COLO829 (cell line): ENCODE results near the gene PPP3R1.

Source experiments
- DNase-seq: peaks from one replicate; pipeline ENCODE4 v3.0.0; 2012; ENCODE audit warnings: low spot score

PPP3R1 gene

GRCh38 chr2:68256093-68256450 is 3.7 kb upstream of the PPP3R1 start:
- no peak for DNase-seq

DNA sequence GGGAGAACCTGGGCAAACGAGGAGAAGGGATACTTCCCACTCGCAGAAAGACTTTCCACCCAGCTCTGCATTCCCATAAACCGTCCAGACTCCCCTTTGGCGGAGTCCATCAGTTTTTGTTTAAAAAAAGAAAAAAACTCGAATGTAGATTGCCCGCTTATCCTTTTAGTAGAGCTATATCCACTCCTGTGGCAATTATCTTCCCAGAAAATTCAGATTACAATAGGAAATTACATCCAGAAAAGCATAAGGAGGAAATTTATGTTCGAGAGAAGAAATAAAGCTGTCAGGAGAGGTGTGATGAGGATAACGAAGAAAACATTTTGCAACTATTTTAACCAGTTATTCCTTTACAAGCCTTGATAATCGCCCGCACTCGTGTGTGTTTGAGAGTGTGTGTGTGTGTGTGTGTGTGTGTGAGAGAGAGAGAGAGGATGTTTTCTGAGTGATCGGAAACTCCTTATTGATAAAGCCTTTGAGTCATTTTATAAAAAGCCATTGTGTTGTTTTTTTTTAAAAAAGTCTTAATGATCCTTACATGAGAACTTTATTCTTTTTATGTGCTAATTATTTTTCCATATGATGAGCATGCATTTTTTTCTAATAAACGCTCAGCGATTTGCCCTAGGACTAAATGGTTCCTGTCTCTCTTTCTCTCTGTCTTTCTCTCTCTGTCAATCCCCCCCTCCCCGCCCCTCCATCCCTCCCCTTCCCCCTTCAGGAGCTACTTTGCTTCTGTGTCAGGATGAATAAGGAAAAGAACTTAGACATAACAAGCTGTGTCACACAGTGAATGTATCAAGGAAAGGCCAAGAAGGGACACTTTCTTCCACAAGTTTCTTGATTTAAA is 1.1 kb upstream of the PPP3R1 start:
- no peak for DNase-seq

DNA sequence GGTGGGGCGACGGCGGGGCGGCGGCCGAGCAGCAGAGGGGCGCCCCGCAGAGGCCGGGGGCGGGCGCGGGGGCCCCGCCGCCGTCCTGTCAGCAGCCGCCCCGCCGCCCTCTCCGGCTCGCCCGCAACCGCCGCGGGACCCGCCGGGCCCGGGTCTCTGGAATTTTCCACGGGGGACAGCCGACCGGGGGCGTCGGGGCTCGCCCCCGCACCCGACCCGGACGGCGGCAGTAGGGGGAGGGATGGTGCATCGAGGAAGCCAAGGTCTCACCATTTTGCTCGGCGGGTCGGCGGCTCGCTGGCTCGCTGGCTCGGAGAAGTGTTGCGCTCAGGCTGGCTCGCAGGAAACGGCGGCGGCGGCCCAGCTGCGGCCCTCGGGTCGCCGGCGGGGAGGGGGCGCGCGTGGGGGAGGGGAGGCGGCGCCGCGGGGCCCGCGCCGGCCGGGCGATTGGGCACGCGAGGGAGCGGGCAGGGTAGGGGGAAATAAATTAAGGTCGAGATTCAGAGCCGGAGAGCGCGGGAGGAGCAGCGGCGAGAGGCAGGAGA is 405 bp downstream of the PPP3R1 start:
- no peak for DNase-seq

DNA sequence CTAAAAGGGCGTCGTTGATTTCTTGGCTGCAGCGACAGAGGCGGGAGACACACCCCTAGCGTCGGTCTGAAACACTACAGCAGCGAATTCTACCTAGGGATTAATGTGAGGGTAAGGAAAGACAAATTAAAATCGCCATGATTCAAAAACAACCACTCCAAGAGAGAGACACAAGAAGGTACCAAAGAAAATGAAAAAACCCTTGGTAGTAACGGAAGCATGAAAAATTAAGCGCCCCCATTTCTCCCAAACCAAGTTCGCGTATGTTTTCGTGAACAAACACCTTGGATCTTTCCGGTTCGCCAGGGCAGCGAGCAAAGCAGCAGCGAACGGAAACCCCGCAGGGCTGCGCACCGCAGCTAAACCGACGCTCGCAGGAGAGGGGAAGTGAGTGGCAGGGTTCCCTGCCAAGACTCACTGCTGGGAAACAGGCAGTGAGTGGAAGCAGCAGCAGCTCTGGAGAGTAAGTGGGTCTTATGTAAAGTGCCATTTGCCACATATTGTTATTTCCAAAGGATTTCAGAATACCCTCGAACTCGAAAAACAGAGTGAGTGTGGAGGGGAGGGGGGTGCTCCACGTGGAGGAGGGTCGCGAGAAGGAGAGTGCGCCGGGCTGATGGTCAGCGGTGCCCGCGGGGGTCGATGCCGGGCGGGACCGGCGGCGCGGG is 1.0 kb downstream of the PPP3R1 start:
- peak; percentile 56 for DNase-seq

- DNase-seq = no peak
These were observed 1.6 kb downstream of the PPP3R1 start for GRCh38 chr2:68250652-68251186.

GRCh38 chr2:68250196-68250595 is 2.1 kb downstream of the PPP3R1 start:
- DNase-seq = no peak

- DNase-seq = no peak
These were observed 3.5 kb downstream of the PPP3R1 start for GRCh38 chr2:68248806-68249205.

GRCh38 chr2:68248361-68248760 is 4.0 kb downstream of the PPP3R1 start:
- no peak for DNase-seq

- DNase-seq = no peak
These were observed 5.9 kb downstream of the PPP3R1 start for GRCh38 chr2:68246396-68246795.

- DNase-seq = no peak
These were observed 6.7 kb downstream of the PPP3R1 start for GRCh38 chr2:68245672-68246071.

GRCh38 chr2:68245066-68245465 is 7.3 kb downstream of the PPP3R1 start:
- no peak for DNase-seq

GRCh38 chr2:68244456-68244855 is 7.9 kb downstream of the PPP3R1 start:
- no peak for DNase-seq

DNA sequence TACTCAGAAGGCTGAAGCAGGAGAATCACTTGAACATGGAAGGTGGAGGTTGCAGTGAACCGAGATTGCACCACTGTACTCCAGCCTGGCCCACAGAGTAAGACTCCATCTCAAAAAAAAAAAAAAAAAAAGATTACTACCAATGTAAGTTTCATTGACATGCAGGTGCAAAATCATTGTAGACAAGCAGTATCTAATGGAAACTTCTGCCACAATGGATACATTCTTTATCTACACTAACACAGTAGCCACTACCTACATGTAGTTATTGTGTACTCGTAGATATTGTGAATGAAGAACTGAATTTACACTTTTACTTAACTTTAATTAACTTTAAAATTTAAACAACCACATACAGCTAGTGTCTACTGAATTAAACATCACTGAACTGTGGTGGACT is 10.6 kb downstream of the PPP3R1 start:
- DNase-seq = no peak

DNA sequence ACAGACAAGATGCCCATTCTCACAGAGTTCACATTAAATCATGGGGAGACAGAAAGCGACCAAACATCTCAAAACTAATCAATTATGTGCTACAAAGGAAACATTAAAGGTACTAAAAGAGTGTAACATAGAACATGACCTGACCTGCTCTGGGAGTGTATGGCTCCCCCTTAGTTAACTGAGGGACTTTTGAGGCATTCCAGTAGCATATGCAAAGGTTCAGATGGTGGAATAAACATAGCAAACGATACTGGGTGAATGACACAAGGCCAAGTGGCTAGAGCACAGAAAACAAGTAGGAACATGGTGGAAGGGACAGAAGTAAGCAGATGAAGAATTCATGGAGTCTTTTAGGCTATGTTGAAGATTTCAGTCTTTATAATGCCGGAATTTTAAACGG is 11.9 kb downstream of the PPP3R1 start:
- no peak for DNase-seq

GRCh38 chr2:68238955-68239822 is 13.1 kb downstream of the PPP3R1 start:
- no peak for DNase-seq

DNA sequence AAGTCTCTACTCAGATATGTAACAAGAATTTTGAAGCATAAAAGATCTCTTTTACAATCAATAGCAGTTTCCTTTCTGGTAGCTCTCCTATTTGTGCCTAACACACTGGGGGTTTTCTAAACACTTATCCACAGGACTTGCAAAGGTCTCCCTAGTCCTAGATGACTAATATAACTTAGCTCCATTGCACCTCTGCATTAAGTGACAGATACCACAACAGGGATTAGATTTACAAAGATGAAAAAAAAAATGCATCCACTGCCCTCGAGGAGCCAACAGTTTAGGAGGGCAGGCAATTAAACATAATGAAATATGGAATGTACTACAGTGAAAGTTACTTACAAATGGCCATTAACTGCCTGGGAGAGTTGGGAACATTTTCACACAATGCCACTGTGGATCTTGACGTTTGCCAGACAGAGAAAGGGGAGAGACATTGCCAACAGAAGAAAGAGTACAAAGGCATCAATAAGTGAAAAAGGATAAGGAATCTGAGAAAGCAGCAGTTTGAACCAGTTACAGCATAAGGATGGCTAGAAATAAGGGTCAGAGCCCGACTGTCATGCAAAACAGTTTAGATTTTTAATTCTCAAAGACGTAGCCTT is 14.3 kb downstream of the PPP3R1 start:
- DNase-seq = no peak

GRCh38 chr2:68237404-68237803 is 14.9 kb downstream of the PPP3R1 start:
- no peak for DNase-seq

DNA sequence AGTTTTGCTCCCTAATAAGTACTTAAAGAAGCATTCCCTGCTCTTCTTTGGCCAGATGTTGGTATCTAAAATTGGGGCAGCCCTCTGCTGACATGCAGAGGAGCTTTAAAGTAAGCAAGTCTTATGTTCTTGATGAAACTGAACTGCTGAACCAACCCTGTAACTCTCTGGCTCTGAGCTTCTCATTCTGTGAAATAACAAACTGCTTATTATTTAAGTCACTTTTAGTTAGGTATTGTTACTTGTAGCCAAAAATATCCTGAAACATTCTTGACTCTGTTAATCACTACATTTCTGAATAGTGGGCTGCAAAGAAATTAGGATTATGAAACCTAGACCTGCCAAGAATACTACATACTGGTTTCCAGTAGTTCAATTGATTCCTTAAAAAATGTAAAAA is 15.5 kb downstream of the PPP3R1 start:
- DNase-seq = no peak

- DNase-seq = no peak
These were observed 16.1 kb downstream of the PPP3R1 start for GRCh38 chr2:68236103-68236734.

- no peak for DNase-seq
These were observed 17.2 kb downstream of the PPP3R1 start for GRCh38 chr2:68235090-68235489.

DNA sequence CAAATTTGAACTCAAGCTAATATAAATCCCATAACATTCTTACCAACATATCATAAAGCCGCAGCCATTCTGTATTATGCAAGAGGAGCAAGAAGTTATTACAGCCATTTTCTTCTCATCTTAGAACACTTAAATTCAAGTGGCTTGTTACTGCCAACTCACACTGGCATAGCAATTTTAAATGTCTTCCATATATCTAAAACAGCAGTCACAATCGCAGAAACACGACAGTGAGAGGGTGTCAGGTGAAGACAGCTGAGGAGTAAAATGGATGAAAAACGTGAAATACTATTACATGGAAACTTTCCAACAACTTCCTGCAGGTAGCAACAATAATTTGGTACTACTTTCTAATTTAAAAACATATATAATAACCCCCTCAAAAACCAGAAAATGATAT is 17.9 kb downstream of the PPP3R1 start:
- DNase-seq = no peak
